Measurements from ENCODE around the gene TMEM119. TPM values are rescaled to one million over a fixed set of nuclear protein-coding genes. Genes with fewer than 3 reads are reported as not detected.

The TMEM119 gene
- total and polyA plus RNA-seq, 2 of the 13 experiments (the other 11 are each of a cell fraction or from before 2014, with no cell fraction given), result not detected

DNA sequence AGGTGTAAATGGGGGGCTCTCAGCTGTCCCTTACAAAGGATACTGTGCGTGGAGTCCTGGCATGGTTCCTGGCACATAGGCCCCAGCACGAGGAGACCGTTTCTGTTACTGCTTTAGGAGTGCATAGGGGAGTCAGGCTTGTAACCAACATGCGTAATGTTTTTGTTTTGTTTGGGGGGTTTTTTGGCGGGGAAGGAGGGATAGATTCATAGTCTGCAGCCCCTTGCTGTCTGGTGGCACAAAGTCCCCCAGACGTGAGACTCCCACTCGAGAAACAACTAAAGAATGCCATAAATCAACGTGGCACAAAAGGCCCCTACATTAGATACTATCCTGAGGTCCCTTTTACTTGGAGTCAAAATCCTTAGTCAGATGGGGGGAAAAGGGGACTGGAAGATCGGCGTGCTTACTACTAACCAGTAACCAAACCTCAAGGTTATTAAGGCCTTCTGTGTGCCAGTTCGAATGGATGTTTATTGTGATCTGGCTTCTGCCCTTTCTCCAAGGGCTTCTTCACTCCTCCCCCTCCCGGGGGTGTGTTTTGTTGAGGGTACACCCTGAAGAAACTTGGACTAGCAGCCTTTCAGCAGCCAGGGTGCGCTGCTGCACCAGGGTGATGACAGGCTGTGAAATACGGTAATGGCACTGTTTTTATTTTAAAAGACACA lies 34.6 kb downstream of the TMEM119 start (continued):
- TF ChIP-seq, protein P1, sequence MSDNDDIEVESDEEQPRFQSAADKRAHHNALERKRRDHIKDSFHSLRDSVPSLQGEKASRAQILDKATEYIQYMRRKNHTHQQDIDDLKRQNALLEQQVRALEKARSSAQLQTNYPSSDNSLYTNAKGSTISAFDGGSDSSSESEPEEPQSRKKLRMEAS (IDR thresholded peaks at IDR 0.05), result no peak
- TF ChIP-seq, protein P2, sequence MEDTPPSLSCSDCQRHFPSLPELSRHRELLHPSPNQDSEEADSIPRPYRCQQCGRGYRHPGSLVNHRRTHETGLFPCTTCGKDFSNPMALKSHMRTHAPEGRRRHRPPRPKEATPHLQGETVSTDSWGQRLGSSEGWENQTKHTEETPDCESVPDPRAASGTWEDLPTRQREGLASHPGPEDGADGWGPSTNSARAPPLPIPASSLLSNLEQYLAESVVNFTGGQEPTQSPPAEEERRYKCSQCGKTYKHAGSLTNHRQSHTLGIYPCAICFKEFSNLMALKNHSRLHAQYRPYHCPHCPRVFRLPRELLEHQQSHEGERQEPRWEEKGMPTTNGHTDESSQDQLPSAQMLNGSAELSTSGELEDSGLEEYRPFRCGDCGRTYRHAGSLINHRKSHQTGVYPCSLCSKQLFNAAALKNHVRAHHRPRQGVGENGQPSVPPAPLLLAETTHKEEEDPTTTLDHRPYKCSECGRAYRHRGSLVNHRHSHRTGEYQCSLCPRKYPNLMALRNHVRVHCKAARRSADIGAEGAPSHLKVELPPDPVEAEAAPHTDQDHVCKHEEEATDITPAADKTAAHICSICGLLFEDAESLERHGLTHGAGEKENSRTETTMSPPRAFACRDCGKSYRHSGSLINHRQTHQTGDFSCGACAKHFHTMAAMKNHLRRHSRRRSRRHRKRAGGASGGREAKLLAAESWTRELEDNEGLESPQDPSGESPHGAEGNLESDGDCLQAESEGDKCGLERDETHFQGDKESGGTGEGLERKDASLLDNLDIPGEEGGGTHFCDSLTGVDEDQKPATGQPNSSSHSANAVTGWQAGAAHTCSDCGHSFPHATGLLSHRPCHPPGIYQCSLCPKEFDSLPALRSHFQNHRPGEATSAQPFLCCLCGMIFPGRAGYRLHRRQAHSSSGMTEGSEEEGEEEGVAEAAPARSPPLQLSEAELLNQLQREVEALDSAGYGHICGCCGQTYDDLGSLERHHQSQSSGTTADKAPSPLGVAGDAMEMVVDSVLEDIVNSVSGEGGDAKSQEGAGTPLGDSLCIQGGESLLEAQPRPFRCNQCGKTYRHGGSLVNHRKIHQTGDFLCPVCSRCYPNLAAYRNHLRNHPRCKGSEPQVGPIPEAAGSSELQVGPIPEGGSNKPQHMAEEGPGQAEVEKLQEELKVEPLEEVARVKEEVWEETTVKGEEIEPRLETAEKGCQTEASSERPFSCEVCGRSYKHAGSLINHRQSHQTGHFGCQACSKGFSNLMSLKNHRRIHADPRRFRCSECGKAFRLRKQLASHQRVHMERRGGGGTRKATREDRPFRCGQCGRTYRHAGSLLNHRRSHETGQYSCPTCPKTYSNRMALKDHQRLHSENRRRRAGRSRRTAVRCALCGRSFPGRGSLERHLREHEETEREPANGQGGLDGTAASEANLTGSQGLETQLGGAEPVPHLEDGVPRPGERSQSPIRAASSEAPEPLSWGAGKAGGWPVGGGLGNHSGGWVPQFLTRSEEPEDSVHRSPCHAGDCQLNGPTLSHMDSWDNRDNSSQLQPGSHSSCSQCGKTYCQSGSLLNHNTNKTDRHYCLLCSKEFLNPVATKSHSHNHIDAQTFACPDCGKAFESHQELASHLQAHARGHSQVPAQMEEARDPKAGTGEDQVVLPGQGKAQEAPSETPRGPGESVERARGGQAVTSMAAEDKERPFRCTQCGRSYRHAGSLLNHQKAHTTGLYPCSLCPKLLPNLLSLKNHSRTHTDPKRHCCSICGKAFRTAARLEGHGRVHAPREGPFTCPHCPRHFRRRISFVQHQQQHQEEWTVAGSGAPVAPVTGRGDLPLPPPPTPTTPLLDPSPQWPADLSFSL (CRISPR knock-in tag; IDR thresholded peaks at IDR 0.05), result no peak
- TF ChIP-seq, protein P3, sequence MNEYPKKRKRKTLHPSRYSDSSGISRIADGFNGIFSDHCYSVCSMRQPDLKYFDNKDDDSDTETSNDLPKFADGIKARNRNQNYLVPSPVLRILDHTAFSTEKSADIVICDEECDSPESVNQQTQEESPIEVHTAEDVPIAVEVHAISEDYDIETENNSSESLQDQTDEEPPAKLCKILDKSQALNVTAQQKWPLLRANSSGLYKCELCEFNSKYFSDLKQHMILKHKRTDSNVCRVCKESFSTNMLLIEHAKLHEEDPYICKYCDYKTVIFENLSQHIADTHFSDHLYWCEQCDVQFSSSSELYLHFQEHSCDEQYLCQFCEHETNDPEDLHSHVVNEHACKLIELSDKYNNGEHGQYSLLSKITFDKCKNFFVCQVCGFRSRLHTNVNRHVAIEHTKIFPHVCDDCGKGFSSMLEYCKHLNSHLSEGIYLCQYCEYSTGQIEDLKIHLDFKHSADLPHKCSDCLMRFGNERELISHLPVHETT (CRISPR knock-in tag; conservative IDR thresholded peaks at IDR 0.05), result no peak
- TF ChIP-seq, protein P4, sequence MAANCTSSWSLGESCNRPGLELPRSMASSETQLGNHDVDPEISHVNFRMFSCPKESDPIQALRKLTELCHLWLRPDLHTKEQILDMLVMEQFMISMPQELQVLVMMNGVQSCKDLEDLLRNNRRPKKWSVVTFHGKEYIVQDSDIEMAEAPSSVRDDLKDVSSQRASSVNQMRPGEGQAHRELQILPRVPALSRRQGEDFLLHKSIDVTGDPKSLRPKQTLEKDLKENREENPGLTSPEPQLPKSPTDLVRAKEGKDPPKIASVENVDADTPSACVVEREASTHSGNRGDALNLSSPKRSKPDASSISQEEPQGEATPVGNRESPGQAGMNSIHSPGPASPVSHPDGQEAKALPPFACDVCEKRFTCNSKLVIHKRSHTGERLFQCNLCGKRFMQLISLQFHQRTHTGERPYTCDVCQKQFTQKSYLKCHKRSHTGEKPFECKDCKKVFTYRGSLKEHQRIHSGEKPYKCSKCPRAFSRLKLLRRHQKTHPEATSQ (CRISPR knock-in tag; IDR thresholded peaks at IDR 0.05; ENCODE audit: borderline replicate concordance), result no peak
- no peak for TF ChIP-seq ZNF235 (CRISPR knock-in tag; IDR thresholded peaks at IDR 0.05; ENCODE audit: borderline replicate concordance)
- TF ChIP-seq ATF7-NPFF (CRISPR knock-in tag; IDR thresholded peaks at IDR 0.05; ENCODE audit: low read depth), result no peak
- TF ChIP-seq RBM39 (IDR thresholded peaks at IDR 0.05; ENCODE audit: low read depth, low read length, poor library complexity, severe bottlenecking), result no peak
- TF ChIP-seq, protein P5, sequence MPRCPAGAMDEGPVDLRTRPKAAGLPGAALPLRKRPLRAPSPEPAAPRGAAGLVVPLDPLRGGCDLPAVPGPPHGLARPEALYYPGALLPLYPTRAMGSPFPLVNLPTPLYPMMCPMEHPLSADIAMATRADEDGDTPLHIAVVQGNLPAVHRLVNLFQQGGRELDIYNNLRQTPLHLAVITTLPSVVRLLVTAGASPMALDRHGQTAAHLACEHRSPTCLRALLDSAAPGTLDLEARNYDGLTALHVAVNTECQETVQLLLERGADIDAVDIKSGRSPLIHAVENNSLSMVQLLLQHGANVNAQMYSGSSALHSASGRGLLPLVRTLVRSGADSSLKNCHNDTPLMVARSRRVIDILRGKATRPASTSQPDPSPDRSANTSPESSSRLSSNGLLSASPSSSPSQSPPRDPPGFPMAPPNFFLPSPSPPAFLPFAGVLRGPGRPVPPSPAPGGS (CRISPR knock-in tag; IDR thresholded peaks at IDR 0.05), result no peak
- TF ChIP-seq, protein P6, sequence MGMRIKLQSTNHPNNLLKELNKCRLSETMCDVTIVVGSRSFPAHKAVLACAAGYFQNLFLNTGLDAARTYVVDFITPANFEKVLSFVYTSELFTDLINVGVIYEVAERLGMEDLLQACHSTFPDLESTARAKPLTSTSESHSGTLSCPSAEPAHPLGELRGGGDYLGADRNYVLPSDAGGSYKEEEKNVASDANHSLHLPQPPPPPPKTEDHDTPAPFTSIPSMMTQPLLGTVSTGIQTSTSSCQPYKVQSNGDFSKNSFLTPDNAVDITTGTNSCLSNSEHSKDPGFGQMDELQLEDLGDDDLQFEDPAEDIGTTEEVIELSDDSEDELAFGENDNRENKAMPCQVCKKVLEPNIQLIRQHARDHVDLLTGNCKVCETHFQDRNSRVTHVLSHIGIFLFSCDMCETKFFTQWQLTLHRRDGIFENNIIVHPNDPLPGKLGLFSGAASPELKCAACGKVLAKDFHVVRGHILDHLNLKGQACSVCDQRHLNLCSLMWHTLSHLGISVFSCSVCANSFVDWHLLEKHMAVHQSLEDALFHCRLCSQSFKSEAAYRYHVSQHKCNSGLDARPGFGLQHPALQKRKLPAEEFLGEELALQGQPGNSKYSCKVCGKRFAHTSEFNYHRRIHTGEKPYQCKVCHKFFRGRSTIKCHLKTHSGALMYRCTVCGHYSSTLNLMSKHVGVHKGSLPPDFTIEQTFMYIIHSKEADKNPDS (CRISPR knock-in tag; IDR thresholded peaks at IDR 0.05), result no peak
- no peak for TF ChIP-seq ZNF83 (CRISPR knock-in tag; IDR thresholded peaks at IDR 0.05; ENCODE audit: borderline replicate concordance)
- no peak for TF ChIP-seq TAF1 (CRISPR knock-in tag; IDR thresholded peaks at IDR 0.05)
- TF ChIP-seq SMARCE1 (IDR thresholded peaks at IDR 0.05; ENCODE audit: borderline replicate concordance), result no peak
- TF ChIP-seq, protein P7, sequence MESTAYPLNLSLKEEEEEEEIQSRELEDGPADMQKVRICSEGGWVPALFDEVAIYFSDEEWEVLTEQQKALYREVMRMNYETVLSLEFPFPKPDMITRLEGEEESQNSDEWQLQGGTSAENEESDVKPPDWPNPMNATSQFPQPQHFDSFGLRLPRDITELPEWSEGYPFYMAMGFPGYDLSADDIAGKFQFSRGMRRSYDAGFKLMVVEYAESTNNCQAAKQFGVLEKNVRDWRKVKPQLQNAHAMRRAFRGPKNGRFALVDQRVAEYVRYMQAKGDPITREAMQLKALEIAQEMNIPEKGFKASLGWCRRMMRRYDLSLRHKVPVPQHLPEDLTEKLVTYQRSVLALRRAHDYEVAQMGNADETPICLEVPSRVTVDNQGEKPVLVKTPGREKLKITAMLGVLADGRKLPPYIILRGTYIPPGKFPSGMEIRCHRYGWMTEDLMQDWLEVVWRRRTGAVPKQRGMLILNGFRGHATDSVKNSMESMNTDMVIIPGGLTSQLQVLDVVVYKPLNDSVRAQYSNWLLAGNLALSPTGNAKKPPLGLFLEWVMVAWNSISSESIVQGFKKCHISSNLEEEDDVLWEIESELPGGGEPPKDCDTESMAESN (CRISPR knock-in tag; conservative IDR thresholded peaks at IDR 0.05), result no peak
